Endothelial cell of umbilical vein (primary cell): ENCODE data around the gene LGMN. TPM values are rescaled to one million over a fixed set of nuclear protein-coding genes. Genes with fewer than 3 reads are reported as not detected.
"Not testable (repeated sequence)": the region's sequence is repeated elsewhere in the genome, so short reads cannot be mapped to it uniquely, and the experiment has no call there.

ENCODE experiments used
- BruUV-seq: library from RNA; stranded (reverse); fragments of 400-500 nt; replicated peaks from 2 replicates; lab custom pipeline; 2021; lab: Mats Ljungman, UMichigan
- CTCF ChIA-PET: fragments of 300-600, 350-600 bp; sonication (Branson Sonifier 250); formaldehyde crosslinking; loops from one replicate; lab custom pipeline; 2021; ENCODE audit warnings: antibody characterized with exemption, inconsistent platforms; lab: Charles Lee
- POLR2A ChIA-PET: fragments of 300-600, 350-600 bp; sonication (Branson Sonifier 250); formaldehyde crosslinking; loops from one replicate; lab custom pipeline; 2021; ENCODE audit warnings: antibody characterized with exemption, inconsistent platforms; lab: Charles Lee
- DNase-seq: peaks from one replicate; pipeline ENCODE4 v3.0.0-alpha.2; 2011; ENCODE audit warnings: low read depth, low spot score
- FAIRE-seq: peaks from 2 replicates; lab custom pipeline; 2011; peaks lifted over from hg19 to GRCh38; lab: Jason Lieb, UNC
- H2AFZ ChIP-seq: 2 replicates; pipeline ENCODE4 v1.6.0; 2012; ENCODE audit warnings: low read depth, low read length, control low read depth, inconsistent platforms
- H3K27ac ChIP-seq: 2 replicates; pipeline ENCODE4 v1.5.1; 2011; ENCODE audit warnings: low read depth, mild to moderate bottlenecking, control low read depth, low read length, moderate library complexity; ENCODE audit not compliant: insufficient read depth
- H3K27me3 ChIP-seq, 2 experiments: 2 replicates each; pipeline versions ENCODE4 v1.6.0 to v1.6.1; 2011; ENCODE audit warnings: low read length in 2 of 2, mixed read lengths in 1 of 2; ENCODE audit not compliant: control insufficient read depth in 2 of 2, insufficient read depth in 2 of 2
- H3K36me3 ChIP-seq, 2 experiments: 2 replicates in 1 of 2; 3 replicates in 1 of 2; pipeline ENCODE4 v1.5.1; 2011; ENCODE audit warnings: low read length in 2 of 2, mild to moderate bottlenecking in 1 of 2, moderate library complexity in 1 of 2; ENCODE audit not compliant: control insufficient read depth in 2 of 2, insufficient read depth in 2 of 2; ENCODE audit errors: extremely low read depth in 1 of 2
- H3K4me1 ChIP-seq: 3 replicates; pipeline ENCODE4 v1.5.1; 2011; ENCODE audit warnings: mild to moderate bottlenecking, low read length; ENCODE audit not compliant: control insufficient read depth, insufficient read depth; ENCODE audit errors: extremely low read depth
- H3K4me2 ChIP-seq: 2 replicates; pipeline ENCODE4 v1.6.1; 2011; ENCODE audit warnings: low read length, control low read depth, mixed read lengths; ENCODE audit not compliant: insufficient read depth
- H3K4me3 ChIP-seq, 3 experiments: fragments of 200-600 bp in 1 of 3; sonication (generic), shearing (Covaris generic) in 1 of 3; replicated peaks in 1 of 3; 2 replicates each; pipeline ENCODE4 v1.5.1; 2011 to 2016; ENCODE audit warnings: control low read depth in 3 of 3, low read length in 3 of 3, mild to moderate bottlenecking in 2 of 3, inconsistent platforms in 1 of 3, low read depth in 1 of 3, moderate library complexity in 1 of 3; ENCODE audit not compliant: insufficient read depth in 1 of 3
- H3K79me2 ChIP-seq: 2 replicates; pipeline ENCODE4 v1.6.0; 2012; ENCODE audit warnings: low read length, inconsistent platforms; ENCODE audit not compliant: control insufficient read depth, insufficient read depth
- H3K9ac ChIP-seq: replicated peaks from 2 replicates; pipeline ENCODE3; 2011; ENCODE audit warnings: low read length, control low read depth; ENCODE audit not compliant: insufficient read depth; ENCODE audit errors: extremely low read depth
- H3K9me1 ChIP-seq: replicated peaks from 3 replicates; pipeline ENCODE4 v1.6.0; 2011; ENCODE audit warnings: mild to moderate bottlenecking, low read length; ENCODE audit not compliant: control insufficient read depth, insufficient read depth; ENCODE audit errors: extremely low read depth
- H3K9me3 ChIP-seq: replicated peaks from 2 replicates; pipeline ENCODE4 v1.5.1; 2012; ENCODE audit warnings: low read length, inconsistent platforms; ENCODE audit not compliant: control insufficient read depth, insufficient read depth
- H4K20me1 ChIP-seq: replicated peaks from 2 replicates; pipeline ENCODE3; 2011; ENCODE audit warnings: mild to moderate bottlenecking, low read length; ENCODE audit not compliant: control insufficient read depth, insufficient read depth; ENCODE audit errors: extremely low read depth
- CTCF ChIP-seq, 2 donors: IDR thresholded peaks; 1 replicate in 1 of 2; 2 replicates in 1 of 2; pipeline ENCODE4 v1.5.1; 2011; ENCODE audit warnings: low read length in 2 of 2, mild to moderate bottlenecking in 2 of 2, moderate library complexity in 2 of 2, control low read depth in 1 of 2, inconsistent platforms in 1 of 2, low read depth in 1 of 2; ENCODE audit not compliant: insufficient read depth in 1 of 2; ENCODE audit errors: extremely low read depth in 1 of 2
- MAX ChIP-seq: IDR thresholded peaks from 2 replicates; pipeline ENCODE4 v1.6.1; 2011; ENCODE audit not compliant: insufficient read depth, insufficient read length
- POLR2AphosphoS5 ChIP-seq: IDR thresholded peaks from 2 replicates; pipeline ENCODE4 v1.6.1; 2012; ENCODE audit warnings: low read depth, mild to moderate bottlenecking, control low read depth, low read length, moderate library complexity; ENCODE audit not compliant: insufficient read depth
- dilution Hi-C: fragments of 300-500 bp; cut with MboI; formaldehyde crosslinking; loops from one replicate; pipeline ENCODE4 v1.15.0; 2019; ENCODE audit warnings: low sequenced_read_pairs; ENCODE audit not compliant: extremely low pct_ligation_motif_present
- intact Hi-C: fragments of 100-400 bp; cut with micrococcal nuclease; formaldehyde crosslinking; loops from one replicate; pipeline ENCODE4 v1.10.0; 2022
- polyA plus RNA-seq, 4 experiments: library from polyadenylated mRNA; depleted of rRNA in 3 of 4; stranded (reverse) in 3 of 4; unstranded in 1 of 4; fragments of >200 nt; gene quantifications; 2 replicates each; pipeline versions ENCODE4 v1.2.1 to v1.2.3, GENCODE V29; 2011 to 2012; ENCODE audit warnings: missing spikeins in 1 of 4
- total RNA-seq: library from RNA; stranded (reverse); gene quantifications from 2 replicates; pipeline ENCODE4 v1.2.3, GENCODE V29; 2021

The LGMN gene
- total and polyA plus RNA-seq, 2 donors (not counting 3 experiments of a cell fraction or from before 2014, with no cell fraction given), result 56.7 to 99.2 TPM

GRCh38 chr14:92780444-92781232, 32.2 kb upstream of the LGMN start:
- Histone ChIP-seq H3K9me1 (no peaks in the 10 kb centered on the region), H3K27ac (no peak overlapping the region), H3K9ac (no peak overlapping the region), H3K9me3 (no peaks in the 10 kb centered on the region), H3K4me3 (no peak overlapping the region), H3K4me2 (no peak overlapping the region), H3K27me3 (no peaks in the 10 kb centered on the region), H3K36me3 (no peaks in the 10 kb centered on the region), H3K4me1 (no peaks in the 10 kb centered on the region), H2AFZ (no peak overlapping the region), H3K79me2 (no peaks in the 10 kb centered on the region), H4K20me1 (no peaks in the 10 kb centered on the region)
- no TSS peak for BruUV-seq
- ChIA-PET CTCF (interaction anchor here (1.4 to 8.0 kb wide), 2 partner anchors 66 to 92 kb away, joined by 5 to 118 read pairs; no protein-coding TSS in a partner anchor), POLR2A (interaction anchor here (0.9 kb wide), 1 partner anchor 13 kb away, joined by 3 read pairs; the partner anchor contains the start of gene GOLGA5)
- DNase-seq, result no peak
- intact Hi-C loops (no loop called here), dilution Hi-C loops (no loop called here)
- no peak for FAIRE-seq
- TF ChIP-seq MAX (no peak), CTCF (IDR thresholded peaks at IDR 0.05; ENCODE audit: extremely low read depth in 1 of 2, insufficient read depth in 1 of 2, low read depth in 1 of 2, low read length in 2 of 2) (no peak), POLR2AphosphoS5 (no peak)

- H3K4me3 ChIP-seq, dilution Hi-C loops, H3K36me3 ChIP-seq, H3K27ac ChIP-seq, H3K9ac ChIP-seq, BruUV-seq, H2AFZ ChIP-seq, H3K4me2 ChIP-seq, POLR2A ChIA-PET, H3K79me2 ChIP-seq, intact Hi-C loops, DNase-seq, H3K9me1 ChIP-seq, H3K27me3 ChIP-seq, H3K9me3 ChIP-seq, H4K20me1 ChIP-seq, H3K4me1 ChIP-seq: not testable (repeated sequence)
- FAIRE-seq, result peak; percentile 87
- CTCF ChIA-PET, result interaction anchor here (1.1 kb wide), 1 partner anchor 64 kb away, joined by 5 read pairs; no protein-coding TSS in a partner anchor
These were observed 30.6 kb upstream of the LGMN start for GRCh38 chr14:92778868-92779565.

GRCh38 chr14:92775292-92775691, 26.9 kb upstream of the LGMN start:
- dilution Hi-C loops, H3K9me3 ChIP-seq, intact Hi-C loops, H3K4me2 ChIP-seq, H3K36me3 ChIP-seq, H4K20me1 ChIP-seq, POLR2A ChIA-PET, H3K79me2 ChIP-seq, H3K27ac ChIP-seq, H3K4me1 ChIP-seq, H3K27me3 ChIP-seq, H2AFZ ChIP-seq, H3K9ac ChIP-seq, DNase-seq, H3K9me1 ChIP-seq, BruUV-seq, FAIRE-seq, H3K4me3 ChIP-seq: not testable (repeated sequence)
- CTCF ChIA-PET, result interaction anchor here (1.4 to 1.6 kb wide), 2 partner anchors 9 to 88 kb away, joined by 3 to 4 read pairs; no protein-coding TSS in a partner anchor
